HEK293 (cell line): ENCODE results near the gene STEAP2.

ENCODE experiments used
- ZBTB11 ChIP-seq: fragments of 450-650 bp; formaldehyde crosslinking; conservative IDR thresholded peaks from 2 replicates; pipeline ENCODE4 v1.5.1; 2016; ENCODE audit warnings: low read depth, missing biosample characterization, missing genetic modification characterization
- ZNF354C ChIP-seq: fragments of 450-650 bp; formaldehyde crosslinking; IDR thresholded peaks from 2 replicates; pipeline ENCODE4 v1.5.1; 2016; ENCODE audit warnings: missing biosample characterization, missing genetic modification characterization, low read depth, borderline replicate concordance

GRCh38 chr7:90272242-90272641 lies 60.7 kb downstream of the STEAP2 start:
- TF ChIP-seq ZNF354C = no peak
- no peak for TF ChIP-seq ZBTB11 (tag by site-specific recombination)
